Activated naive CD4-positive, alpha-beta T cell treated with anti-CD3 and anti-CD28 coated beads, Interleukin-2, amount 50 U/mL, for 16 hours (primary cell): ENCODE results near the gene FSCN2.
"Not testable (repeated sequence)": the region's sequence is repeated elsewhere in the genome, so short reads cannot be mapped to it uniquely, and the experiment has no call there.

ENCODE experiments used
- DNase-seq: peaks from one replicate; pipeline ENCODE4 v3.0.0-alpha.2; 2020

Gene FSCN2

DNA sequence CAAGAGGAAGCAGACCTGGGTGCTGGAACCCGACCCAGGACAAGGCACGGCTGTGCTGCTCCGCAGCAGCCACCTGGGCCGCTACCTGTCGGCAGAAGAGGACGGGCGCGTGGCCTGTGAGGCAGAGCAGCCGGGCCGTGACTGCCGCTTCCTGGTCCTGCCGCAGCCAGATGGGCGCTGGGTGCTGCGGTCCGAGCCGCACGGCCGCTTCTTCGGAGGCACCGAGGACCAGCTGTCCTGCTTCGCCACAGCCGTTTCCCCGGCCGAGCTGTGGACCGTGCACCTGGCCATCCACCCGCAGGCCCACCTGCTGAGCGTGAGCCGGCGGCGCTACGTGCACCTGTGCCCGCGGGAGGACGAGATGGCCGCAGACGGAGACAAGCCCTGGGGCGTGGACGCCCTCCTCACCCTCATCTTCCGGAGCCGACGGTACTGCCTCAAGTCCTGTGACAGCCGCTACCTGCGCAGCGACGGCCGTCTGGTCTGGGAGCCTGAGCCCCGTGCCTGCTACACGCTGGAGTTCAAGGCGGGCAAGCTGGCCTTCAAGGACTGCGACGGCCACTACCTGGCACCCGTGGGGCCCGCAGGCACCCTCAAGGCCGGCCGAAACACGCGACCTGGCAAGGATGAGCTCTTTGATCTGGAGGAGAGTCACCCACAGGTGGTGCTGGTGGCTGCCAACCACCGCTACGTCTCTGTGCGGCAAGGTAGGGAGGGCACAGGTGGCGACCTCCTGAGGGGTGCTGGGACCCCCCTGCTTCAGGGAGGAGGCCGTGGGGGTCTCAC lies 667 bp downstream of the FSCN2 start:
- DNase-seq = no peak

DNA sequence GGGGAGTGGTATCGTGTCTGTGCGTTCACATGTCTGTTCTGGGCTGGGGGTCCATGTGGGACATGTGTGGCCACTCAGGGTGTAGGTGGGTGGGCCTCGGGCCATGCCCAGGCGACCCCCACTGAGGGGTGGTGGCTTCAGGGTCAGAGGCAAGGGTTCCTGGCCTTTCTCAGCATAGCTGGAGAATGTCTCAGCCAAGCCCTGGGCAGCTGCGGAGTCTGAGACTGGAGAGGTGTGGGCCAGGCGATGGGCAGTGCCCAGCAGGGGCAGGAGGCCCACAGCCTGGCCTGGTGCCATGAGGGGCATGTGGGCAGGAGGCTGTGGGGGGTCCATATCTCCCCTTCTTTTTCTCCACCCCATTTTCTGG lies 1.2 kb downstream of the FSCN2 start:
- no peak for DNase-seq

DNA sequence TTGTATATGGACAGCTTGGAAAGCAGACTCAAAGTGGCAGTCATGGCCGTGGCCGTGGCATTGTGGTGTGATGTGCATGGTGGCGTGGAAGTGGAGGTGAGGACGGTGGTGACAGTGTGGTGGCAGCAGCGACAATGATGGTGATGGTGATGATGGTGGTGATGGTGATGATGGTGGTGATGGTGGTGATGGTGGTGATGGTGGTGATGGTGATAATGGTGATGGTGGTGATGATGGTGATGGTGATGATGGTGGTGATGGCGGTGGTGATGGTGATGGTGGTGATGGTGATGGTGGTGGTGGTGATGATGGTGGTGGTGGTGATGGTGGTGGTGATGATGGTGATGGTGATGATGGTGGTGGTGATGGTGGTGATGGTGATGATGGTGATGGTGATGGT lies 2.8 kb downstream of the FSCN2 start:
- DNase-seq = not testable (repeated sequence)

DNA sequence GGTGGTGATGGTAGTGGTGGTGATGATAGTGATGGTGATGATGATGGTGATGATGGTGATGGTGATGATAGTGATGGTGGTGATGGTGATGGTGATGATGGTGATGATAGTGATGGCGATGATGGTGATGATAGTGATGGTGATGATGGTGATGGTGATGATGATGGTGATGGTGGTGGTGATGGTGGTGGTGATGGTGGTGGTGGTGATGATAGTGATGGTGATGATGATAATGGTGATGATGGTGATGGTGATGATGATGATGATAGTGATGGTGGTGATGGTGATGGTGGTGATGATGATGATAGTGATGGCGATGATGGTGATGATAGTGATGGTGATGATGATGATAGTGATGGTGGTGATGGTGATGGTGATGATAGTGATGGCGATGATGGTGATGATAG lies 3.8 kb downstream of the FSCN2 start:
- not testable (repeated sequence) for DNase-seq

DNA sequence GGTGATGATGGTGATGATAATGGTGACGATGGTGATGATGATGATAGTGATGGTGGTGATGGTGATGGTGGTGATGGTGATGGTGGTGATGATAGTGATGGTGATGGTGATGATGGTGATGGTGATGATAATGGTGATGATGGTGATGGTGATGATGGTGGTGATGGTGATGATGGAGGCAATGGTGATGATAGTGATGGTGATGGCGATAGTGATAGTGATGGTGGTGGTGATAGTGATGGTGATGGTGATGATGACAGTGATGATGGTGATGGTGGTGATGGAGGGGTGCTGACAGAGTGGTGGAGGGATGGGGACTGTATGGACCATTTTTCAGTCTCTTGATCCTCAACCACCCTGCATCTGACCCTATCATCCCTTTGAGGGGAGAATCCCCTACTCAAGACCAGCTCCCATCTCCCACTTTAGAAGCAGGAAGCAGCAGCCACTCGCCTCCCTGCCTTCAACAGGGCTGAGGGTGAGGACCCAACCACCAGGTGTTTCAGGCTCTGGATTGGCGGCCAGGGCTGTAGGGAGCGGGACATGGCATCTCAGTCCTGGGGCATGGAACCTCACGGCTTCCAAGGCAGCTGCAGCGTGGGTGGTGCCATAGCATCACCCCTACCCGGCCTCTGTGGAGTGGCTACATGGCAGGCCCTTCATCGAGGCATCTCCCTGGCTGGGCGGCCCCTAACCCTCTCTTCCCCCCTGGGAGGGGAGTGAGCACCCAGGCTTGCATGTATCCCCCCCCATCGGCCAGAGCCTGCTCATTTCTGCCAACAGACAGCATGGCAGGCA lies 4.5 kb downstream of the FSCN2 start:
- DNase-seq = no peak

DNA sequence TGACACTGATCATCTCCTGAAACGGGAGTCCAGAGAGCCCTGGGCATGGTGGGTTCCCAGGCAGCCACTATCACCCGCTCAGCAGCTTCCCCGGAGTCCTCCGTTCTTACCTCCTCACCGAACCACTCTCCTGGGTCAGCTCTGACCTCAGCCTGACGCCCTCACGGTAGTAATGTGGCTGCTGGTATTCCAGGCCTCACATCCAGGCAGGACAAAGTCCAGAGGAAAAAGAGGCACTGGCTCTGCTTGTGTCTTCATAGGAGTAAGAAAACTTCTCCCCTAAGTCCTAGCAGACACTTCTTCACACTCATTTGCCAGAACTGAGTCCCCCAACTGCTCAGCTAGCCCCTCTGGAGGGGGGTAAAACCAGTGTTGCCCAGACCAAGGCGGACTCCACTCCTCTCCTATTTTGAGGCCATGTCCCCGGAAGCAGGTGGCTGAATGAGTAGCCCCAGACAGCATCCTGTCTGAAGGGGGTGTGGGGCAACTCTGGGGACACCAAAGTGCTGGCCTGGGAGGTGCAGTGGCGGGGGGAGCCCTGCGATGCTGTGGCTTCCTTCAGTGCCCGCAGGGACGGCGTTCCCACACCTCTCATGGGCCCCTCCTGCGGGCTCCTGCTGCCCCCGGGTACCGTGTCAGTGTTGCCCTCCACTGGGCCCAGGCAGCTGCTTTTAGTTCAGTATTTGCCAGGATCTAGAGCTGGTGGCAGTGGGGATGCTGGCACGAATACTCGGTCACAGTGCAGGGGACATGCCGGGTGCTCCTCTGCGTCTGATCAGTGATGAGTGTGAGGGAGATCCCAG lies 5.4 kb downstream of the FSCN2 start:
- no peak for DNase-seq

DNA sequence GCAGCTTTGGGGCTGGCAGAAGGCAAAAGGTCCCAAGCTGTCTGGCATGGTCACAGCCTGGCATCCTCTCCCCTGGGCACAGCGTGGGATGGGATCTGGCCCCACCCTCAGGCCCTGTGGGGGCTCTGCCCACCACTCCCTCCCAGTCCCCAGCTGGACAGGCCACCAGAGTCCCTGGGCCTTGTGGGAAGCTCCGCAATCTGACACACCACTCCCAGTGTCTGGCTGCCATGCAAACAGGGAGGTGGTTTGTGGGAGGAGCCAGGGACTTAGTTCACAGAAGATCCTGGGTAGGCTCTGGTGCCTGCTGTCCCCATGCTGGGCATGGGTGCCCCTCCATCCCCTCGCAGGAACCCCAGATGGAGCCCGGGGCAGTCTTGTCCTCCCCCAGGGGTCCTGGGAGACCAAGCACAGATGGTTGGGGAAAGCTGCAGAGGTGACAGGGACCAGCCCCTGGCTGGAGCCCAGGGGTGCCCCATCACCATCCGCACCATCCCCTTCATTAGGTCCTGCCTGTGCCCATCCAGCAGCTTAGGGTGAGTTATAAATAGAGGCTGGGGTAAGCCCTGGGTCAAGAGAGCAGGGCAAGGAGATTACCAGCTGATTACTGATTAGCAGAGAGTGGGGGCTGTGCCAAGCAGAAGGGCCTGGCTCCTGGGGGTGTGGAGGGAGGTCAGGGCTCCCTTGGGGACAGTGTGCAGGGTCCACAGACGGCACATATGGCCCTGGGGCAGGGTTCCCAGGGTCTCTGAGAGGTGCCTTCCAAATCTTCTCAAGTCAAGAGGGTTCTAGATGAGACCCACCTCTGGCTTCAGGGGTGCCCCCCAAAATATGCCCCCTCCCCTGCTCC lies 6.2 kb downstream of the FSCN2 start:
- no peak for DNase-seq

DNA sequence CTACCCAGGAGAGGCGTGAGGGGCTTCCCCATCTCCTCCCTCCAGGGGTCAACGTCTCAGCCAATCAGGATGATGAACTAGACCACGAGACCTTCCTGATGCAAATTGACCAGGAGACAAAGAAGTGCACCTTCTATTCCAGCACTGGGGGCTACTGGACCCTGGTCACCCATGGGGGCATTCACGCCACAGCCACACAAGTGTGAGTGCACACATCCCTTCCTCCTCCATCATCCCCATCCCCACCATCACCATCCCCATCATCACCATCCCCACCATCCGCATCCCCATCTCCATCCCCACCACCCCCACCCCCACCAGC lies 6.8 kb downstream of the FSCN2 start:
- DNase-seq = no peak

DNA sequence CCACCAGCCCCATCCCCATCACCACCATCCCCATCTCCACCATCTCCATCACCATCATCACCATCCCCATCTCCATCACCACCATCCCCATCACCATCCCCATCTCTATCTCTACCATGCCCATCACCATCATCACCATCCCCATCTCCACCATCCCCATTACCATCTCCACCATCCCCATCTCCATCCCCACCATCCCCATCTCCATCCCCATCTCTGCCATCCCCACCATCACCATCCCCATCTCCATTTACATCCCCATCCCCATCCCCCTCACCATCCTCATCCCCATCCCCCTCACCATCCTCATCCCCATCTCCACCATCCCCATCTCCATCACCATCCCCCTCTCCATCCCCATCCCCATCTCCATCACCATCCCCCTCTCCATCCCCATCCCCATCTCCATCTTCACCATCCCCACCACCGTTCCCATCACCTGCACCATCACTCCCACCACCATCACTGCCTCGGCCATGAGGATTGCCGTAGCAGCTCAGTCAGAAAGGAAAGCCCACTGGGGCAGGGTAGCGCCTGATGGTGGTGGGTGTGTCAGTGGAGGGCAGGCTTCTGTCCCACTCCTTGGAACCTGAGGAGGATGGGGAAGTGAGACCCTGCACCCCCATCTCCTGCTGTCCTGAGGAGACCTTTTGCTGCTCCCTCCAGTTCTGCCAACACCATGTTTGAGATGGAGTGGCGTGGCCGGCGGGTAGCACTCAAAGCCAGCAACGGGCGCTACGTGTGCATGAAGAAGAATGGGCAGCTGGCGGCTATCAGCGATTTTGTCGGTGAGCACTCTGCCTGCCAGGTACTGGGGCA lies 7.5 kb downstream of the FSCN2 start:
- no peak for DNase-seq

DNA sequence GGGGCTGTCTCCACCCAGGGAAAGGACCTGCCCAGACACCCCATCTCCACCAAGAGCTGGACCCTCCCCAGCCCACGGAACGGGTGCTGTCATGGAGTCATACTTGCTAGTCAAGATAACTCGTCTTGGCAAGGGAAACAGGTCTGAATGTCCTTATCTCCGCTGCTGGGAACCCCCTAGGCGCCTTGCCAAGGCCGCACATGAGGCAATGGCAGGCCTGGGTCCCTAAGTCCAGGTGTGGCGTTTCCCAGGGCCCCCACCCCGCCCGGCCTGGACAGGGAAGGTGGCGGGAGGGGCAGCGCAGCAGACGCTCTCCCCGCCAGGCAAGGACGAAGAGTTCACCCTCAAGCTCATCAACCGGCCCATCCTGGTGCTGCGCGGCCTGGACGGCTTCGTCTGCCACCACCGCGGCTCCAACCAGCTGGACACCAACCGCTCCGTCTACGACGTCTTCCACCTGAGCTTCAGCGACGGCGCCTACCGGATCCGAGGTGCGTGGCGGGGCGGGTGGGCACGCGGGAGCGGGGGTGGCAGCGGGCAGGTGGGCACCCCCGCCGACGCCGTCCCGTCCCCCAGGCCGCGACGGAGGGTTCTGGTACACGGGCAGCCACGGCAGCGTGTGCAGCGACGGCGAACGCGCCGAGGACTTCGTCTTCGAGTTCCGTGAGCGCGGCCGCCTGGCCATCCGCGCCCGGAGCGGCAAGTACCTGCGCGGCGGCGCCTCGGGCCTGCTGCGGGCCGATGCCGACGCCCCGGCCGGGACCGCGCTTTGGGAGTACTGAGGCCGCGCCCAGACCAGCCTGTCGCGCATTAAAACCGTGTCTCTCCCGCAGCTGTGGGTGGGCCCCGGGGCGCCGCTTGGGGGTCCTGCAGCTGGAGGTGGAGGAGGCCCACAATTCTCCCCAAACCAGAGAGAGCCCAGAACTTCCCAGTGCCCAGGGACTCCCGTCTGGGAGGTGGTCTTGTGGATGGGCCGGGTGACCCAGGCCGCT lies 8.4 kb downstream of the FSCN2 start:
- no peak for DNase-seq

DNA sequence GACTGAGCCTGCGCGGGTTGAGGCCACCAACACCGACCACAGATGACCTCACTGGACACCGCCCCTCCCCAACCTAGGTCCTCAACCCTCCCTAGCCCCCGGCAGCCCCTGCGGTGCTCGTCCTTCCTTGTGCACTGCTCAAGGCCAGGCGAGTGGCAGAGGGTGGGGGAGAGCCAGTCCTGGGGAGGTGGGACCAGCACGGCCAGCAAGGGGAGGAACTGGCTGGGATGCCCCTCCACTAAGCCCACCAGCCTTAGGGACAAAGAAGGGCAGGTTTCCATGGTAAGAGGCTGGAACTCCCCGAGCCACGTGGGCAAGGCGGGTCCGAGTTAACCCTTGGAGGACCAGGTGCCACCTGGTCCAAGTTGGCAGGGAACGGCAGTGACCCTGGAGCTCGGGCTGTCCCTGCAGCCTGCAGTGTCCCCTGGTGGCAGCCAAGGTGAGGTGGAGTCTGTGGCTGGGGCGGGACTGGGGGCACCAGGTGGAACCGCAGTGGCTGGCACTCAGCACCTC lies 9.2 kb downstream of the FSCN2 start:
- peak; percentile 45 for DNase-seq

DNA sequence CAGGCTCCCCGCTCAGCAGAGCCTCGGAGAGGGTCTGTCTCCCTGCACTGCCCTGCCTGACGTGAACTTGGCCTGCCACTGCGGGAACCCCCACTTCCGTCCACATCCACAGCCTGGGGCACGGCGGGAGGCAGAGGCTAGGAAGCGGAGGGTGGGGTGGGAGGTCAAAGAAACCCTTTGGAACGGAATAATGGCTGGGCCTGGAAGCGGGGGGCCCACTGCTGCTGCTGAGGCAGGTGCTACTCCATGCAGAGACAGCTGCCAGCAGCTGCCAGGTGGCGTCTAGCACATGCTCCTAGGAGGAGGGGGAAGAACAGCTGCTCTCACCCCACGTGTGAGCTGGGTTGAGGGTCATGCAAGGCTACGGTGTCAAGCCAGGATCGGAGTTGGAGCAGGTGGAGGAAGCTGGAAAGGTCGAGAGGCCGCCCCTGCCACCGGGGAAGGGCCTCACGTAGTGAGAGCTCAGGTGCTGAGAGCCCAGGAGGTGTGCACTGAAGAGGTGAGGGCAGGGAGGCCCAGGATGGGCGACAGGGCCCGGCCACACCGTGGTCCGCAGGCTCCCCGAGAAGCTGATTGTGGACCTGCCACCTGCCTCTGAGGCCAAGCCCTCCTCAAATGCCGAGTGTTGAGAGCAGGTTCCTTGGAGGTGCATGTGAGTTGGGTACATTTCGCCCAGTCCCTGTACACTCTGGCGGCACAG lies 9.8 kb downstream of the FSCN2 start:
- no peak for DNase-seq

DNA sequence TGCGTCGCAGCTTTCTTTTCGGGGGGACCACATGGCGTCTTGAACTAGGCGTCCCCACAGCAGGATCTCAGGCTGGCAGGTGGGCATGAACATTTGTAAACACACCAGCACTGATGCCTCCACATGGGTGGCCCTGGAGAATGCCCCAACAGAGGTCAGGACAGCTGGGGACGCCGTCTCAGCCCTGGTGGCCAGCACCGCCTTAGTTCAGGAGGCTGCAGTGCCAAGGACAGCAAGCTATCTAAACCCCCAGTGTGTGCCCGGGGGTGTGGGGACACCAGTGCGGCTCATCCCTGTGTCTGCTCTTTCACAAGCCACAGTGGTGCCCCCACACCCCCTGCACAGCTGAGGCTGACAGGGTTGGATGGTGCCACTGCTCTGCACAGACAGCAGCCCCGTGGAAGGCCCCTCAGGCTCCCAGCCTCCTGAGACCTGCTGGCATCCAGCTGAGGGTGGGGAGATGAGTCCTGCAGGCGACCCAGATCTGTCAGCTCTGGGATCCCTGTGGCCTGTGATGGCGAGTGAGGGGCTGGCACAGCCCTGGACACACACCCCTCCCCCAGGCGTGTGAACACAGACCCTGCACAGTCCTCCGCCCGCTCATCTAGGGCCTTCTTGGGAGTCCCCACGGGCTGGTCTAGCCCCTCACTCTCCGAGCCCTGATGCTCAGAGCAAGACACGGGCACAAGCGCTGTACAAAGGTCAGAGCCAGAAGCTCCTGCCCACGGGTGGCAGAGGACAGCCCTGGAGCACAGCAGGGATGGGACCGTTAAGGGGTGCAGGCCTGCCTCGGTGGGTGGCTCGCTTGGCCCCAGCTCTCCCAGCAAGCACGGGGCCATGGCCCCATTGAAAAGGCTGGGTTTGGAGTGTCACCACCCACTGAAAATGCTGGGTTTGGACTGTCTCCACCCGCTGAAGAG lies 10.7 kb downstream of the FSCN2 start:
- DNase-seq = no peak

DNA sequence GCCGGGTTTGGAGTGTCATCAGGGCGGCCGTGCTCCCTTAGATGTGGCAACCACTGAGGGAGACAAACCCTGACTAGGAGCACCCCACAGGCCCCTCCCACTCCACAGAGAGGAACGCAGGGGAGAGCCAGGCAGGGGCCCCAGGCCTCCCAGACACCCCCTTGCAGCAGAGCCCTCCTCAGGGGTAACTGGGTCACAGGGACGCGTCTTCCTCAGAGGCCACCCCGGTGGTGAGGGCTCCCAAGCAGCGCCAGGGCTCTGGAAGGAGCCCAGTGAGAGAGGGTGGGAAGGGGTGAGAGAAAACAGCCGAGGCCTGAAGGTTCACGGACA lies 11.4 kb downstream of the FSCN2 start:
- no peak for DNase-seq

DNA sequence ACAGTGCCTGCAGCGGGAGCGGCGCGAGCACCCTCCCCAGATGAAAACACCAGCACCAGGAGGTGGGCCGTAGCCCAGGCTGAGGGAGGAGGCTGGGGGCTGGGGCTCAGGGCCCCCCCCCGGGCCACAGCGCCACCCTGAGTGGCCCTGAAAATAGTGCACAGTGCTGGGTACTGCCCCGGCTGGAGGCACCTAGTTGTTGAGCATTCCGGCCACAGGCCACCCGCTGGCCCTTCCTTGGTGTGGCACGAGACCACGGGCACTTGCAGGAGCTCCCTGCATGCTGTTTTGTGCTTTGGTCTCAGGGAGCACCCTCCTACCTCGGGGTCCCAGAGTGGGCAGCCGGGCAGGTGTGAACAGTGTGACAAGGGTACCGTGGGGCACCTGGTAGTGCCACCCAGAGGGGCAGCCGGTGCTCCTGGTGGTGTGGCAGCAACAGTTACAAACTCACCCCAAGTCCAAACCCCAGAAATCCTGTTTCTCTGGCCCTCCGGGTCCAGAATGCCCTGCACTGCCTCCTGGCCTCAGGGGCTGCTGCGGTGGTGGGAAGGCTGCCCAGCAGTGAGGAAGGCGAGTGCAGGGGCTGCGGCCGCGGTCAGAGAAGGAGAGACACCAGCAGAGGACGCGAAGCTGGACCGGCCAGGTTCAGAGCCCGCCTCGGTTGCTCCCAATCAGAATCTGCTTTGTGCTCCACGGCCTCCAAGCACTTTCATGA lies 11.9 kb downstream of the FSCN2 start:
- no peak for DNase-seq

DNA sequence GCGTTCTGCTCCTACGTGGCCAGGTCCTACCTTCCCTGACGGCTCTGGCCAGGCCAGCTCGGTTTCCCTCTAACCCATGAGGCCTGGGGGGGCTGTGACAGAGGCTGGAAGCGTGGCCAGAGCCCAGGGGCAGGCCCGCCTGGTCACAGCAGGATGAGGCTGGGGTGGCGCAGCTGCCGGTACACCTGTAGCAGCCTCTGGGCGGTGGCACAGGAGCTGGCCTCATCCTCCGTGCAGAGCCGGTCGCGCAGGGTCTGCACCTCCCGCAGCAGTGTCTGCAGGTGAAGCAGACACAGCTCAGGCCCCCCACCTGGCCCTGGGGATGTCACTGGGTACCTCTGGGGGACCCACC lies 12.5 kb downstream of the FSCN2 start:
- no peak for DNase-seq

DNA sequence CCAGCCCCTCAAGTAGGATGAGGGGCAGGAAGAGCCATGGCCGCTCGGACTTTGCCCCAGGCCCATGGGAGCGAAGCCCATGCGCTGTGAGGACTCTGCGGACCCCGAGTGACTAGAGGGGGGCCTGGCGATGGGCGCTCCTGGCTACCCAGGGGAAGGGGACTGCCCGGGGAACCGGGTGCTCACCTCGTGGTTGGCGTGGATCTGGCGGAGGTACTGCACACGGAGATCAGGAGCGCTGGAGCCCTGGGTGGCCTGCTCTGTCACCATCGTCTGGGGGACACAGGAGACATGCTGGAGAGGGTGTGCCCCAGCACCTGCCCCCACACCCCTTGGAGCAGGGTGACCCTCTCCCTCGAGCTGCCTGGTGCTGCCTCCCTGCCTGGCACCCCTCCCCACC lies 12.9 kb downstream of the FSCN2 start:
- no peak for DNase-seq
